Esophagus squamous epithelium (tissue), 4 donors: ENCODE results near the gene BMP8A.

ENCODE experiments used
- CTCF ChIP-seq, 6 experiments: fragments of 450-650 bp in 4 of 6; fragments of 200-600 bp in 2 of 6; sonication (generic) in 2 of 6; IDR thresholded peaks; one replicate each; pipeline ENCODE4 v1.5.1; 2016 to 2019; ENCODE audit warnings: antibody characterized with exemption in 6 of 6, mild to moderate bottlenecking in 4 of 6, moderate library complexity in 4 of 6
- POLR2A ChIP-seq, 4 donors: fragments of 450-650 bp; IDR thresholded peaks; one replicate each; pipeline ENCODE4 v1.6.1; 2017; ENCODE audit warnings: antibody characterized with exemption in 4 of 4, mild to moderate bottlenecking in 4 of 4, moderate library complexity in 3 of 4

DNA sequence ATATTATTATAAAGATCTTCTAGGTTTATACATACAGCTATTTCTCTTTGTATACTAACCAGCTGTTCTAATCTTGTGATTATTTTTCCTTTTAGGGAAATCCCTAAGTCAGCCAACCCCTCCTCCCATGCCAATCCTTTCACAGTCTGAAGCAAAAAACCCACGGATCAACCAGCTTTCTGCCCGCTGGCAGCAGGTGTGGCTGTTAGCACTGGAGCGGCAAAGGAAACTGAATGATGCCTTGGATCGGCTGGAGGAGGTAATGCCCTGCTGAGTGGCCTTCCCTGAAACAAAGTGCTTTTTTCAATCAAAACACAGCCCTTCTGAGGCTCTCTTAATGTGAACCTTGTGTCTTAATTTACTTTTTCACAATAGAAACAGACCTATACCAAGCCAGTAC lies 32.4 kb upstream of the BMP8A start:
- TF ChIP-seq CTCF (IDR thresholded peaks at IDR 0.05) (no peak), POLR2A (IDR thresholded peaks at IDR 0.05) (no peak)
